Panc1 (cell line): ENCODE measurements around the gene RIMKLB.
"Not testable (repeated sequence)": the region's sequence is repeated elsewhere in the genome, so short reads cannot be mapped to it uniquely, and the experiment has no call there.

Experiments used
- CTCF ChIP-seq: fragments of 450-650 bp; IDR thresholded peaks from 2 replicates; pipeline ENCODE4 v1.5.1; 2017; ENCODE audit warnings: mild to moderate bottlenecking
- REST ChIP-seq, 2 experiments: IDR thresholded peaks; 2 replicates each; pipeline ENCODE4 v1.6.1; 2011 to 2012; ENCODE audit warnings: low read depth in 2 of 2, control low read depth in 1 of 2, low read length in 1 of 2, mild to moderate bottlenecking in 1 of 2, moderate library complexity in 1 of 2; ENCODE audit not compliant: insufficient read depth in 1 of 2
- SIN3A ChIP-seq: IDR thresholded peaks from 2 replicates; pipeline ENCODE4 v1.6.1; 2012; ENCODE audit warnings: low read depth, mild to moderate bottlenecking, low read length, moderate library complexity, borderline replicate concordance; ENCODE audit not compliant: insufficient read depth

- TF ChIP-seq CTCF; SIN3A; REST (IDR thresholded peaks at IDR 0.05; ENCODE audit: insufficient read depth in 1 of 2, low read depth in 2 of 2, low read length in 1 of 2): not testable (repeated sequence)
These were observed 91.7 kb downstream of the RIMKLB start for GRCh38 chr12:8789341-8790013.
